NCI-H1105 treated with DMSO at 0.1 percent for 48 hours (cell line): ENCODE results near the gene TMSB15B.
"Not testable (repeated sequence)": the region's sequence is repeated elsewhere in the genome, so short reads cannot be mapped to it uniquely, and the experiment has no call there.

Experiments used
- DNase-seq: peaks from one replicate; lab custom pipeline; 2025; lab: John Stamatoyannopoulos, UW

The TMSB15B gene

DNA sequence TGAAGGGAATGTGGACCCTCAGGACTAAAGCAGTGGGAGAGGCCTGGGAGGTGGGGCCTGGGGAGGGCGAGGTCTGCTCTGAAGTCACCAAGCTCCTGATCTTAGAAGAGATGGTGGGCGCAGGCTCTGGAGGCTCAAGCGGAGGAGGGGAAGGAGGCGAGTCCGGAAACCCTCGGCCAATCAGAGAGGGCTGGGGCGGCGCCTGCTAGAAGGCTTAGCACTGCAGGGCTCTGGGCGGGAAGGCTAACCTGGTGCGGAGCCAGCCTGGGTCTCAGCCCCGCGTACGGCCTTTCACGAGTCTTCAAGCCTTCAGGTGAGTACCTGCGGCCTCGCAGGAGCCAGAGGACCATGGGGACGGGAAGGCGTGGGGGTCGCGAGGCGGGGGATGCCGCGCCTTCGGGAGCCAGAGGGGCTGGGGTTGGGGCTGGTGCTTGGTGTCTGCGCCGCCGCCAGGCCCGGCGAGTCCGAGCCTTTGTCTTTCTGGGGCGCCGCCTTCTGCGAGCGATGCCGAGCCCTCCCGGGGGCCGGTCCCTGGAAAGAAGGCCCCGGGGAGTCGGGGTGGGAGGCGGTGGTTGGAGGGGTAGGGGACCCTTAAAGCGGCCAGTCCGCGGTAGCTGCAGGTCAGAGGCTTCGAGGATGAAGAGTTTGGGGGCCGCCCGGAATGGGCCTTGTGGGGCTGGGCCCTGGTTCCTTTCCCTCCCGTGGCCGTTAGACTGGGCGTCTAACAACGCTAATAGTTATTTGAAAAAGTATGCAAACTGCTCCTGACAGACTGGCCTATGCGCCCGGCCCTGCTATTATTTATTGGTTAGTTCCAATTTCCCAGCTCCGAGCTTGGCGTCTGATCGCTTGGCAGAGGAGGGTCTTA is at the start of gene TMSB15B:
TMSB15B (plus strand) TSS at position 217 of the 868 bp plus-strand sequence.
- DNase-seq: not testable (repeated sequence)

DNA sequence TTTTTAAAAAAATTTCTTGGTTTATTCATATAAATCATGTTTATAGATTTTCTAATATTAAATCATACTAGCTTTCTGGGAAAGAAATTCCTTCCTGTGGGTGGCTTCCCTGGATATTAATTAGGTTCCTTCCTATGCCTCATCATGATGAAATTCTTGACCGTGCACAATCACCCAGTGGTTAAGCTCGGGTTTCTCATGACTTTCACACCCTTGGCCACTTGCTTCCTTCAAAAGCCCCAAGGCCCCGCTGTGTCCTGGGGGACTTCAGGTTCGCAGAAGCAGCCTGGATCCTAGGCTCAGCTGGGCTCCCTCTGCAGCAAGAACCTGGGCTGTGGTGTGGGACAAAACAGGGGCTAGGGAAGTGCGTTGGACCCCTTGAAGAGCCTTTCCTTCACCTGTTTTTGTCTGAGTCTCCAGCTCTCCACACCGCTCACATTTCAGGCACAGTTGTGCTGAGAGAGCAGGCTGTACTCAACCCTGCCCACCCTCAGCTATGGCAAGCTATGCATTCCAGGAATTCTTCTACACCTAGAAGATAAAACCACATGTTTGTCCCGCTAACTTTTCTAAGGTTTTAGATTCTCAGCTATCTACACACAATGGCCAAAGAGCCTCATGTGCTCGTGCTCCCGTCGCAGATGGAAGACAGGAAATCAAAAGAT is 48.9 kb upstream of the TMSB15B start:
- no peak for DNase-seq

DNA sequence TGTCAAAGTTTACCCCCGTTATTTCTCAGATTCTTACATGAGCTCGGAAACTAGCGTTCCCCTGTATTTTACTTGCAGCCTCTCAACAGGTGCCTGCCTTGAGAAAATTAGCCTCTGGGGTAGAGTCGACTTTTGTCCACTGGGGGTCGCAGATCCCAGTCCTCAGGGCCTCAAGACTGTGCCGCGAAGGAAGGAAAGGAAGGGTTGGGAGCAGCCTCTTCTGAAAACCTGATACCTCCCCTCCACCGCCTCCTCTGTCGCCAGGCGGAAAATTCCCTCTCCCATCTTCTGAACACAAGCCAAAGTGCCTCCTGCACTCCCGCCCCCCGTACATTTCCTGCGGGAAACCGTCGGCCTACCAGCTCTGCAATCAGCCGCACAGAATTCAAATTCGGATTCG is 44.4 kb upstream of the TMSB15B start:
- peak; percentile 76 for DNase-seq

DNA sequence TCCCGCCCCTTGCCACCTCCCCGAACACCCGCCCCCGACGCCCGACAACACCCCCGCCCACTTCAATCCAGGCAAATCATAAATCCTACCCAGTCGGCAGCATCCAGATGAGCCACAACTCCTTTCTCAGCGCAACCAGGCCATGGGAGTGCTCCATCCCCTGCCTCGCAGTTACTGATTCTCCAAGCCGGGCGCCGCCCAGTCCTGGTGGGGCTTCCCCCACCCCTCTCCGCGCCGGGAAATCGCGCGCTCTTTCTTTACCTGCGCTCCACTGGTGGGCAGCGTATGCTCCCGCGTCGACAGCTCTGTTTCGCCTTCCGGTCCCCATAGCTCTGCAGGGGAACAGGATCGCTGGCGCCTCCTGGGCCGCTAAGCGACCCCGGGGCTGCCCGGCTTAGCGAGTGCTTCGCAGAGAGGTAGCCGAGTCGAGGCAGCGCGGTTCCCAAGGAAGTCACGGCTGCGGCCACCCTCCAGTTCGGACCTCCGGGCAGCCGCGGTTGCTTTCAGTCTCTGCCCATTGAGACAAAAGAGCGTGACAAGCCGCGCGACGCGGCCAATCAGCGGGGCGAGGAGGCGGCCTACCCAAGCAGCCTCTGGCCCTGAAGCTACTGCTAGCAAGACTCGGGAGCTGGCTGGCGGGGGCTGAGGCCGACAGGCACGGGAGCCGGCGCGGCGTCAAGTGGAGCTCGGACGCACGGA is 43.7 kb upstream of the TMSB15B start:
- DNase-seq: peak; percentile 67

DNA sequence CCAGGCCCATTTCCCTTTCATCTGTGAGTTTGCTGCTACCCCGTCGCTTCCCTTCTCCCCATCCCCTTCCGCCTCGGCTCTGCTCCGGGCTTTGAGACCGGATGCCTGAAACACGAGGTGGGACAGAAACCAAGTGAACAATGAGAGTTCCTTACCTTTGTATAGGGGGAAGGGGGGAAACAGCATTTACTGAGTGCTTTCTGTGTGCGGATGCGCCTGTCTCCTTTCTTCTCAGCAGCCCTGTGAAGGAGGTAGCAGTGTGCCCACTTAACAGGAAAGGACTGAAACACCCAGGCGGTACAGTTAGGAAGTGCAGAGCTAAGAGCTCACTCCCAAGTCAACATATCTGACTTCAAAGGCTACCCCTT is 43.2 kb upstream of the TMSB15B start:
- peak; percentile 73 for DNase-seq

DNA sequence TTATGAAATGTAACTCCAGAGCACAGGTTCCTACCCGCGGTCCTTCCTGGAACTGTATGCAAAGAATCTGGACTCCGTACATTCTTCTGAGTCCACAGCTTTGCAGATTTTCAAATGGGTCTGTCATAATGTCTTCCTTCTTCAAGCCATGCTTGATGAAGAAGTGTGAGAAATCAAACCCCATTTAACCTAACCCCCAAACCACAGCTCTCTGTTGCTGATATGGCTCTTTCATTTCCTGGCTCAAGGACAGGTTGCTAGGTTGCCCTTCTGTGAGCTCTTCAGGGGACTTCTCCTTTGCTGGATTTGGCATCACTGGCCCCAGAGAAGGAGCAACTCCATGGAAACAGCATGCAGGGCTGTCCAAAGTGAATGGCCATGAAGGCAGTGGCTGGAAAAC is 41.9 kb upstream of the TMSB15B start:
- DNase-seq: not testable (repeated sequence)

DNA sequence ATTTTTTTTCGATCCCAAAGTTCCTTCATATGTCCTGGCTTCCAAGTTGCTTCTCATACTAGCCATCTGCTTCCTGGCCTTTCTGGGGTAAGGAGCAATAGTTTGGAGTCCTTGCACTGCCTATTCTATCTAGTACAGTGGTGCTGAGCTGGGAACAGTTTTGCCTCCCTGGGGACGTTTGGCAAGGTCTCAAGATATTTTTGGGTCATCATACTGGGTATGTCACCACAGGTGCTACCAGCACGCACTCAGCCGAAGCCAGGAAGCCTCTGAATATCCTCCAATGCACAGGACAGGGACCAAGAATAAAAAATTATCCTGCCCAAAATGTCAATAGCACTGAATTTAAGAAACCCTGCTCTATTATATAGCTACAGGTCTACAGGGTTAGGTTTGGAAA is 35.4 kb upstream of the TMSB15B start:
- DNase-seq: no peak

DNA sequence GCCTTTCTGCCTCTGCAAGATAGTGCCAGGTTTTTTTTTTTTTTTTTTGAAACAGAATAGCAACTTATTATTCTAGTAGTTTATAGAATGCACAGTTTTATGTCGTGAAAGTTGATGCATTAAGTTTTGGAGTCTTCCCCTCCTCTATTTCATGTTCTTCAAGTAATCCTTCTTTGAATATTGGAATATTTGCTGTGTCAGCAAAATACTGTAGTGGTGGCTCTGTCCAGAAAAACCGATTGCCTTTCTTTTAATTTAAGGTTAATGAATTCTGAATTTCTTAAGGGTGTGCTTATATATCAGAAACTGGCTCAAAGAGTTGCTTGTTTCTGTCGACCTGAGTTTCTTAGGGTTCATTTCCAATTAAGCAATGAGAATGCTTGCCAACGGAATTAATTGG is 34.8 kb upstream of the TMSB15B start:
- DNase-seq: no peak

DNA sequence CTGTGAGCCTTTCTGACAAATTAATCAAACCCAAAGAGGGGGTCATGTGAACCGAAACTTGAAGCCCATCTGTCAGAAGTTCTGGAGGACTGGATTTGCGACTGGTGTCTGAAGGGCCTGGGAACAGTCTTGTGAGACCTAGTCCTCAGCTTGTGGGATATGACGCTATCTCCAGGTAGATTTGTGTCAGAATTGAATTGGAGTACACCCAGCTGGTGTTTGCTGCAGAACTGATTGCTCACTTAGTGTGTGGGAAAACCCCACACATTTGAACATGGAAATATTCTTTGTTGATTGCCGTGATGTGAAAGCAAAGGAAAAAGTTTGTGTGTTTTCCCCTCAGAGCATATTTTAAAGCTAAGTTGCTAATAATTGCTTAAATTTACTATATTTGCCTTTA is 30.3 kb upstream of the TMSB15B start:
- DNase-seq: no peak

DNA sequence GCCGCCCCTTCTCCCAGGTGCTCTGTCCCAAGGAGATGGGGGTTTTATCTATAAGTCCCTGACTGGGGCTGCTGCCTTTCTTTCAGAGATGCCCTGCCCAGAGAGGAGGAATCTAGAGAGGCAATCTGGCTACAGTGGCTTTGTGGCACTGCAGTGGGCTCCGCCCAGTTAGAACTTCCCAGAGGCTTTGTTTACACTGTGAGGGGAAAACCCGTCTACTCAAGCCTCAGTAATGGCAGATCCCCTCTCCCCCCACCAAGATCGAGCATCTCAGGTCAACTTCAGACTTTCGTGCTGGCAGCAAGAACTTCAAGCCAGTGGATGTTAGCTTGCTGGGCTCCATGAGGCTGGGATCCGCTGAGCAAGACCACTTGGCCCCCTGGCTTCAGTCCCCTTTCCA is 22.2 kb upstream of the TMSB15B start:
- not testable (repeated sequence) for DNase-seq

DNA sequence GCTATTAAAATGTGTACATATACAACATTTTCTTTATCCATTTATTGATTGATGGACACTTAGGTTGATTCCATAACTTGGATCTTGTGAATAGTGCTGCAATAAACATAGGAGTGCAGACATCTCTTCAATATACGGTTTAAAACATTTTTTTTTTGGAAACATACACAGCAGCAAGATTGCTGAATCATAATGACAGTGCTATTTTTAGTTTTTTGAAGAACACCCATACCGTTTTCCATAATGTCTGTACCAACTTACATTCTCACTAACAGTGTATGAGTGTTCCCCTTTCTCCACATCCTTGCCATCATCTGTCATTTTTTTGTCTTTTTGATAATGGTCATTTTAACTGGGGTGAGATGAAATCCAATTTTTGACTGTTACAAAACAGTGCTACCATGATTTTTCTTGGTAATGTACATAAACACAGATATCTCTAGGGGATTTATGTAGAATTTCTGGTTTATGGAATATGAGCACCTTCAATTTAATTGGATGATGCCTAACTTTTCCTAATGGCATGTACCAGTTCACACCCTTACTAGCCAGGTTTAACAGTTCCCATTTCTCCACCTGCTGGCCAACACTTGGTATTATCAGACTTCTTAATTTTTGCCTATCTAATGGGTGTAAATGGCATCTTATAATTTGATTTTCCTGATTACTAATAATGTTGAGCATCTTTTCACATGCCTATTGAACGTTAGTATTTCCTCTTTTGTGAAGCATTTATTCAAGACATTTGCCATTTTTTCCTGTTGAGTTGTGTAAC is 21.0 kb upstream of the TMSB15B start:
- DNase-seq: peak; percentile 22

DNA sequence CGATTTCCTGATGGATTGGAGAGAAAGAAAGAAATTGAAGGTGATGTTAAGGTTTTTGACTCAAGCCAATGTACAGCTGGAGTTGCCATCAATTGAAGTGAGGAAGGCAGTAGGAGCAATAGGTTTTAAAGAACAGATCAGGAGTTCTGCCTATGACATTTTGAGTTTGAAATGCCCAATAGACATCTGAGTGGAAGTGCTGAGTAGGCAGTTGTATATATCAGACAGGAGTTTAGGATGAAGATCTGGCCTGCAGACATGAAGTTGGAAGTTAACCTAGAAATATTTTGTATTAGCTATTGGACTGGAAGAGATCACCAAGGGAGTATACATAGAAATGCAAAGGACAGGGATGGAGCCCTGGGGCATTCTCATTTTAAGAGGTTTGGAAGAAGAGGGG is 12.9 kb upstream of the TMSB15B start:
- no peak for DNase-seq

DNA sequence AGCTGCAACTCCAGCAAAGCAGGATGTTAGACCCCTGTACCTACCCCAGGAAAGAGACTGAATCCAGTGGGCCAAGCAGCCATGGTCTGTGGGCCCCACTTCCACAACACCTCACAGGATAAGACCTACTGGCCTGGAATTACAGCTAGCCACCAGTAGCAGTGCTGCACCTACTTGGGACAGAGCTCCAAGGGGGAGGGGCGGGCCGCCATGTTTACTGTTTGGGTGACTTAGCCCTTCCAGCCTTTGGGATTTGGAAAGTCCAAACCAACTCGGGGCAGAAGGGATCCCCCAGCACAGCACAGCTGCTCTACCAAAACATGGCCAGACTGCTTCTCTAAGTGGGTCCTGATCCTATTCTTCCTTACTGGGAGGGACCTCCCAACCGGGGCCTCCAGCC is 9.1 kb upstream of the TMSB15B start:
- DNase-seq: no peak

DNA sequence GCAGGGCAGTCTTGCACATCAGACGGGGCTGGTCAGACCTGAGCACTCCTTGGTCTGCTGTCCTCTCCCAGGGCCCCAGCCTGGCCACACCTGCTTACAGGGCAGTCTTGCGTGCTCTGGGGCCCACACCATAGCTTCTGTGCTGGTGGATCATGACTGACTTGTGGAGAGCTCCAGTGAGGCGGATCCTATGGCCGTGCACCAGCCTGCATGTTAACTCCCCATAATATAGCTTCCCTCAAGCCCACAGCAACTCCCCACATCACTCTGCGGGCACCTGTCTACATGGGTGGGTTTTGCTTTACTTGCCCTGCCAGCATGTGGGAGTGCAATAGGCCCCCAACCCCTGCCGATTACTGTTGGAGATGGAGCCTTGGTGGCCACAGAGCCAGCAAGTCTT is 8.2 kb upstream of the TMSB15B start:
- no peak for DNase-seq

DNA sequence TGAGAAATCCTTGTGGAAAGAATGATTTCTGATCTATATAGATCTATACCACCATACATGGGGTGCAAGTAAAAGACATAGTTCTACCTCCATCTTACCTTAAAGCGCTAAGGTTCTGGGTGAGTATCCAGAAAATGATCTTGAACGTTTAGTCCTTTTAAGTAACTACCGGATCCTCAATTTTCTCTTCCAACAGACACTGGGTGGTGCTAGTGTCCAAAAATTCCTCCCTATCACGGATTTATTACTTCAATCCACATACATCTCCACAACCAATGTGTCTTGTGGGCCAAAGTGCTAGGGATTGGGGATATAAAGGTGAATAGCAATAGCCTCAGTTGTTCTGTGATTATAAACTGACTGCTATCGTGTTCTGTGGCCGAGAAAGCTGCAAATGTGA is 1.8 kb upstream of the TMSB15B start:
- not testable (repeated sequence) for DNase-seq

DNA sequence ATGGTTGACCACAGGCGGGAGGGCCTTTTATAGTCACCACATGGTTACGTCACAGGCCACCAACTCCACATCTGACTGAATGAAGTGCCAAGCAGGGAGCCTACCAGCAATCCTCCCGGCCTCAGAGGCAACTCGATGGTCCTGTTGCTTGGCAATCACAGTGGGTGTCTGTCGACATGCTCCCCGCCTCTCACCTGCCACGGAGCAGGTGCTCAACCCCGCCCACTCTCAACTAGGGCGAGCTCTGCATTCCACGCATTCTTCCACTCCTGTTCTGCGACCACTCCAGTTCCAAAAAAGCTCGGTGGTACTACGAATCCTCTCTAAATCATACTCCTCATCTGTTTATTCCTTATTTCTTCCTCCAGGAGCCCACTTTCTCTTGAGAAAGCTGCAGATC is 21.1 kb downstream of the TMSB15B start:
- not testable (repeated sequence) for DNase-seq

DNA sequence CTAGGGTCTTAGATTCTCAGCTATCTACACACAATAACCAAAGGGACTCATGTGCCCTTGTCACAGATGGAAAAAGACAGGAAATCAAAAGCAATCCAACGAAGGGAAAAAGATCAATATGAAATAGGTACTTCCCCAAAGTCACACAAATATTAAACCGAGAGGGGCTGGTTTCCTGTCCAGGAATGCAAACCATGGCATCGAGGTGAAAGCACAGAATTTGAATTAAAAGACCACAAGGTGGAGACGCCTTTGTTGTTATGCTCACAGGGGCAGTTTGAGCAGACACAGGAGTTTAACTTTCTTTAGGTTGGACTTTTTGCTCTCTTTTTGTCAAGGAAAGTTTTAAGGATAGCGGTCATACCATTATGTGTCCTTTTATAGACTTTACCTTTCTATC is 36.8 kb downstream of the TMSB15B start:
- DNase-seq: no peak

DNA sequence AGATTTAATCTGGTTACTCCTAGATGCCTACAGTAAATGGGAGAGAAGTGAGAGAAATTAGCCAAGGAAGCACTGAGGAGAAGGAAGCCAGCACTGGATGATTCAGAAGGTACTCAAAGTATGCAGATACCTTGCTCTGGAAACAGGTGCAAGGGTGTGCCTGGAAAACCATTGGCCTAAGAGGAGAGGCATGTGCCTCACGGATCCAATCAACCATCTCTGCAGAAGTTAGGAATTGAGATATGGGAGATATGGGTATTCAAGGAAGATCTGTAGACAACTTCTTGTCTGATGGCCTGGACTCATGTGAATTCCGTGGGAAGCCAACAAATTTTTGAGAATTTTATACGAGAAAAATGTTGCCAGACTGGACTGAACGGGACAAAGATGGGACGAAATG is 46.4 kb downstream of the TMSB15B start:
- DNase-seq: no peak

DNA sequence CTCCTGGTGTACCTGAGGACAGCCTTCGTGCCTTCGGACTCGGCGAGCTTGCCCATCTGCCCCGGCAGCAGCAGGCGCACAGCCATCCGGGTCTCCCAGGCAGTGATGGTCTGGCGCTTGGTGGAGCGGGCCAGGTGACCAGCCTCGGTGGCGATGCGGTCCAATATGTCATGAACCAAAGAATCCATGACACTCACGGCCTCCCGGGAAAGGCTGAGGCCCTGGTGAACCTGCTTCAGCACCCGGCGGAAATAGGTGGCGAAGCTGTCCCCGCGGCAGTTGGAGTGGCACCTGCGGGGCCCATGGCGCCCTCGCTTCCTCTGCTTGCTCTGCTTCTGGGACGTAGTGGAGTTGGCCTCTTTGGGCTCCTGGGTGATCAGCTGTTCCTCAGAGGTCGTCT is 50.7 kb downstream of the TMSB15B start:
- DNase-seq: no peak

DNA sequence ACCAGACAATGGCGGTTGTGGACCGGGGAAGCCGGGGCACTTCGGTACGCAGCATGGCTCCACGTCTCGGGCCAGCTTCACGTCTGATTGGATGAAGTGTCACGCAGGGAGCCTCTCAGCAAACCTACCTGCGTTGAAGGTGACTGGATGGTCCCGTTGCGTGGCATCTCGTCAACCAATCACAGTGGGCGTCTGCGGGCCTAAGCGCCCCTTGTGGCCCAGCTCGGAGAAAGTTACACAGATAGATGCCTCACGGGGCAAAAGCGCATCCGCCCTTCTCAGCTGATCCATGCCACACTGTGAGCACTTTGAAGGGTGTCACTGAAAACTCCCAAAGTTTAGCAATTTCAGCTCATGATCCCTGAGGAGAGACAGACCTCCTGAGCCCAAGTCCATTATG is 51.2 kb downstream of the TMSB15B start, which contains the start of gene H2BW1:
H2BW1 (minus strand) TSS at position 103 of the 400 bp plus-strand sequence. CDS start 132 bp downstream, outside the sequence.
- DNase-seq: no peak

DNA sequence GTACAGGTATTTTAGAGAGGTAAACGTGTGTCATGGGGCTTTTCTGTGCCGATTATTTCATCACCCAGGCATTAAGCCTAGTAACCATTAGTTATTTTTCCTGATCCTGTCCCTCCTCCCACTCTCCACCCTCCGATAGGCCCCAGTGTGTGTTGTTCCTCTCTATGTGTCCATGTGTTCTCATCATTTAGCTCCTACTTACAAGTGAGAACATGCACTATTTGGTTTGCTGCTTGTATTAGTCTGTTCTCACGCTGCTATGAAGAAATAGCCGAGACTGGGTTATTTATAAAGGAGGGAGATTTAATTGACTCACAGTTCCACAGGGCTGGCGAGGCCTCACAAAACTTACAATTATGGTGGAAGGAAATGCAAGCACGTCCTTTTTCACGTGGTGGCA is 53.1 kb downstream of the TMSB15B start:
- not testable (repeated sequence) for DNase-seq
